Fibroblast of skin of left biceps (primary cell): ENCODE results near the gene PPT2.
"Not testable (repeated sequence)": the region's sequence is repeated elsewhere in the genome, so short reads cannot be mapped to it uniquely, and the experiment has no call there.

Experiments used
- DNase-seq, 2 experiments: peaks; one replicate each; pipeline ENCODE4 v3.0.0-alpha.2; 2013; ENCODE audit warnings: low read depth in 2 of 2

The PPT2 gene

DNA sequence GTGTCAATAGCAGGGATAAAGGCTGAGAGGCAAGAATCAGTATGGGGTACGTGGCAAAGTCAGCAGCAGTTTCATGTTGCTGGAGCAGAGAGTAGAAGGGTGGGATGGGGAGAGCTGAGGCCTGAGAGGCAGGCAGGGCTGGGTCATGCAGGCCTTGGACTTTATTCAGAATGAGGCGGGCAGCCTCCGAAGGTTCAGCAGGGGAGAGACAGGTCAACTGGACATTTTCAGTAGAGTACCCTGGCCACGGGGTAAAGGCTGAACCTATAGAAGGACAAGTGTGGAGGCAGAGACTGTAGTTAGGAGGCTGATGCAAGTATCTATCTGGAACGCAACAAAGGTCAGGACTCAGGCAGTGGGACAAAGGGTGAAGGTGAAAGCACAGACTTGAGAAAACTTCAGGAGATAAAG, 56.3 kb downstream of the PPT2 start:
- DNase-seq, result no peak

DNA sequence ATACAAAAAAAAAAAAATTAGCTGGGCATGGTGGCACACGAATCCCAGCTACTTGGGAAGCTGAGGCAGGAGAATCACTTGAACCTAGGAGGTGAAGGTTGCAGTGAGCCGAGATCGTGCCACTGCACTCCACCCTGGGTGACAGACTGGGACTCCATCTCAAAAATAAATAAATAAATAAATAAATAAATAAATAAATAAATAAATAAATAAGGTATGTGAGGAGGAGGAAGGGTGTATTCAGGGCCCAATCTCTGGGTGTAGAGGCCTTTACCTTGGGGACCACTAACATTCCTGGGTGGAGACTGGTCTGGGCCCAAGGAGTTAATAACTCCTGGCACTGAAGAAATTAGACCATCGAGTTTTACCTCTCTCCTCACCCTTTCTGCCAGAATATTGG, 57.5 kb downstream of the PPT2 start:
- not testable (repeated sequence) for DNase-seq

DNA sequence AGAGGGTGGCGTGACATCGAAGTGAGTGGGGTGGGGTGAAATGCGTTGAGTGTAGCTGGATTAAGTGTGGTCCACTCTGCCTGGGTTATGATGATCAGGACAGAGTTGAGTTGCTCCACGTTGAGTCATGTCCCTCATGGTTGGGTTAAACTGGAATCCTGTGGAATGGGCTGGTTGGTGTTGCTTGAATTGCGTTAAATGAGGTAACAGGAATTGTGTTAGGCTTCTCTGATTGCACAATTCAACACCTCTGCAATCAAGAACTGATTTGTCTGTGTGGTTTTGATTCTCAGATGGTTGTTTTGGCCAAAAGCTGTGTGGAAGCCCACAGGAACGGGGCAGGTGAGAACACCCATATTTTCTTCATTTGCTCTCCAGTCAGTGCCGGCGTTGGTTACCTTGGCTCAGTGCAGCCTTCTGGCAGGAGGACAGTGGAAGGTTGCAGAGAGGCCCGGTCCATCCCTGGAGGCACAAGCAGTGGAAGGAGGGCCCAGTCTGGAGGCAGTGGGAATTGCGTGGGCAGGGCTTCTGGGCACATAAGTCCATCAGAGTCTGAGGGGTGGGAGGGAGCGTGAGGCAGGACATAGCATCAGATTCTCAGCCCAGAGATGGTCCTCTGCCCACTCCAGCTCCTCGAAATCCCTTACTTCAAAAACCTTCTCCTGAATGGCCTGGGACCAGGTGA, 58.3 kb downstream of the PPT2 start:
- DNase-seq, result no peak
